Measurements from ENCODE around the gene STOML1. TPM values are rescaled to one million over a fixed set of nuclear protein-coding genes. Genes with fewer than 3 reads are reported as not detected.

Gene STOML1
- total RNA-seq, 4 donors from 2014 or later: 10.9 to 25.8 (median 18.2) TPM

GRCh38 chr15:73994912-73995622 is 3.0 kb upstream of the STOML1 start:
- no peak for TF ChIP-seq CTCF (IDR thresholded peaks at IDR 0.05; ENCODE audit: low read depth)

- TF ChIP-seq CTCF (IDR thresholded peaks at IDR 0.05; ENCODE audit: low read depth): no peak
These were observed 2.4 kb upstream of the STOML1 start, which contains the start of gene PML for GRCh38 chr15:73994413-73994883. Gene PML (plus strand): TSS chr15:73994716. CDS start chr15:73994813, 97 bp downstream.

- TF ChIP-seq CTCF (IDR thresholded peaks at IDR 0.05; ENCODE audit: low read depth): no peak
These were observed 1.3 kb upstream of the STOML1 start for GRCh38 chr15:73993211-73993994.

GRCh38 chr15:73992594-73992898 is 451 bp upstream of the STOML1 start:
- no peak for TF ChIP-seq CTCF (IDR thresholded peaks at IDR 0.05; ENCODE audit: low read depth)

- TF ChIP-seq CTCF (IDR thresholded peaks at IDR 0.05; ENCODE audit: low read depth): no peak
These were observed 835 bp downstream of the STOML1 start for GRCh38 chr15:73991260-73991659.

GRCh38 chr15:73990250-73991005 is 1.7 kb downstream of the STOML1 start:
- TF ChIP-seq CTCF (IDR thresholded peaks at IDR 0.05; ENCODE audit: low read depth): no peak

All from subcutaneous adipose tissue (tissue), 4 donors.